Measurements from ENCODE around the gene NOLC1.

DNA sequence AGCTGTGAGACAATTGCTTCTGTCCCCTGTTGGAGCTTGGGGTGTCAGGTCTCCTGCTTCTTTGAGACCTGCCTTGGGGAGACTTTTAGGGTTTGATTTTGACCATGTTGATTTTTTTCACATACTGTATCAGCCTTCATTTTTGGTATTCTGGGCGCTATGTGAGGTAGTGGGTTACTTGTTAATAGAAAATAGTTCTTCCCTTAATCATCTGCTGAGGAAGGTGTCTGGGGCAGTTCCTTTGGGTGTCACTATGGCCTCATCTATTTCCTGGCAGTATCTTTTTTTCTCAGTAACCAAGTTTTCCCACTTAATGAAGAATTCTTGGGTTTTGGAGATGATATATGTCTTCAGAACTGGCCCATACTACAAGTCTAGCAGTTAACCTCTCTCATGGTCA, 4.6 kb upstream of the NOLC1 start:
- TF ChIP-seq RAD21 (IDR thresholded peaks at IDR 0.05; ENCODE audit: low read length) = no peak
- TF ChIP-seq RFX5 (IDR thresholded peaks at IDR 0.05; ENCODE audit: low read depth, low read length) = no peak
- TF ChIP-seq BHLHE40 (IDR thresholded peaks at IDR 0.05; ENCODE audit: low read depth, low read length) = no peak

Data from IMR-90 (cell line).